Activated gamma-delta T cell treated with anti-CD3 and anti-CD28 coated beads, Interleukin-2, amount 50 U/mL, for 16 hours (primary cell): ENCODE measurements around the gene KRT14.
A peak's percentile ranks its signal among the peaks of the same experiment; 100 is the strongest.
"Not testable (repeated sequence)": the region's sequence is repeated elsewhere in the genome, so short reads cannot be mapped to it uniquely, and the experiment has no call there.

Source experiments
- DNase-seq: peaks from one replicate; pipeline ENCODE4 v3.0.0-alpha.2; 2020; ENCODE audit warnings: low read depth

The KRT14 gene

GRCh38 chr17:41547921-41548843 is 38.5 kb downstream of the KRT14 start:
- DNase-seq, result peak; percentile 36

- no peak for DNase-seq
Observed at GRCh38 chr17:41547378-41547841, 39.3 kb downstream of the KRT14 start.

- DNase-seq, result no peak
Observed at GRCh38 chr17:41546819-41547218, 39.9 kb downstream of the KRT14 start.

GRCh38 chr17:41545829-41546410 is 40.8 kb downstream of the KRT14 start:
- no peak for DNase-seq

- DNase-seq, result no peak
Observed at GRCh38 chr17:41544935-41545334, 41.8 kb downstream of the KRT14 start.

GRCh38 chr17:41544491-41544892 is 42.2 kb downstream of the KRT14 start:
- DNase-seq, result no peak

GRCh38 chr17:41542786-41543185 is 43.9 kb downstream of the KRT14 start:
- DNase-seq, result not testable (repeated sequence)

GRCh38 chr17:41542357-41542756 is 44.3 kb downstream of the KRT14 start:
- DNase-seq, result no peak

GRCh38 chr17:41540921-41541625 is 45.6 kb downstream of the KRT14 start:
- no peak for DNase-seq

- no peak for DNase-seq
Observed at GRCh38 chr17:41539979-41540701, 46.6 kb downstream of the KRT14 start.

- no peak for DNase-seq
Observed at GRCh38 chr17:41539071-41539492, 47.6 kb downstream of the KRT14 start.

- DNase-seq, result no peak
Observed at GRCh38 chr17:41538565-41538991, 48.1 kb downstream of the KRT14 start.

GRCh38 chr17:41537990-41538389 is 48.7 kb downstream of the KRT14 start:
- DNase-seq, result no peak

GRCh38 chr17:41537614-41537954 is 49.1 kb downstream of the KRT14 start:
- DNase-seq, result no peak

- DNase-seq, result no peak
Observed at GRCh38 chr17:41536741-41537613, 49.7 kb downstream of the KRT14 start.

GRCh38 chr17:41535764-41536481 is 50.8 kb downstream of the KRT14 start:
- no peak for DNase-seq

- no peak for DNase-seq
Observed at GRCh38 chr17:41534899-41535546, 51.7 kb downstream of the KRT14 start.

- DNase-seq, result no peak
Observed at GRCh38 chr17:41533613-41534012, 53.1 kb downstream of the KRT14 start.

GRCh38 chr17:41532947-41533570 is 53.6 kb downstream of the KRT14 start:
- no peak for DNase-seq
